ENCODE data around the gene M1AP. TPM values are rescaled to one million over a fixed set of nuclear protein-coding genes. Genes with fewer than 3 reads are reported as not detected.
A peak's percentile ranks its signal among the peaks of the same experiment; 100 is the strongest.

The M1AP gene
- polyA plus RNA-seq, 1 donor (not counting 4 experiments of a cell fraction or from before 2014, with no cell fraction given): 0.21 TPM

GRCh38 chr2:74560591-74560990 is 87.5 kb downstream of the M1AP start:
- dilution Hi-C loops (cut with MboI; ENCODE audit: extremely low pct_ligation_motif_present, low sequenced_read_pairs): no loop called here
- no peak overlapping the region for H3K9ac ChIP-seq (ENCODE audit: control insufficient read depth, extremely low read depth, insufficient read depth, low read length)
- no peaks in the 10 kb centered on the region for H4K20me1 ChIP-seq (ENCODE audit: control insufficient read depth, extremely low read depth, insufficient read depth, low read length)
- no peaks in the 10 kb centered on the region for H3K9me1 ChIP-seq (ENCODE audit: control insufficient read depth, extremely low read depth, insufficient read depth, low read length)
- TF ChIP-seq CTCF (optimal IDR thresholded peaks at IDR 0.05 in 1 of 3, IDR thresholded peaks at IDR 0.05 in 1 of 3, conservative IDR thresholded peaks at IDR 0.05 in 1 of 3; ENCODE audit: extremely low read depth in 1 of 3, insufficient read depth in 2 of 3, low read length in 3 of 3): no peak
- TF ChIP-seq EZH2 (IDR thresholded peaks at IDR 0.05; ENCODE audit: low read length): no peak
- H3K4me3 ChIP-seq (ENCODE audit: control insufficient read depth in 2 of 3, extremely low read depth in 1 of 3, insufficient read depth in 2 of 3, low read depth in 1 of 3, low read length in 3 of 3): no peak overlapping the region
- H3K9me3 ChIP-seq (ENCODE audit: control insufficient read depth, low read depth, low read length): no peaks in the 10 kb centered on the region
- H3K4me1 ChIP-seq (ENCODE audit: control insufficient read depth, extremely low read depth, insufficient read depth, low read length): peaks cover 33% of the 10 kb centered on the region
- H3K36me3 ChIP-seq (ENCODE audit: control insufficient read depth in 2 of 2, extremely low read depth in 1 of 2, insufficient read depth in 2 of 2, low read length in 2 of 2): no peaks in the 10 kb centered on the region
- FAIRE-seq (peak; percentile 95), DNase-seq (ENCODE audit: low read depth, low spot score) (peak; percentile 68)
- no peak overlapping the region for H3K27ac ChIP-seq (ENCODE audit: control insufficient read depth, insufficient read depth, low read length)
- H3K79me2 ChIP-seq (ENCODE audit: control insufficient read depth, insufficient read depth, low read length): no peaks in the 10 kb centered on the region
- H2AFZ ChIP-seq (ENCODE audit: control insufficient read depth, low read length): peak overlapping the region; percentile 85
- H3K4me2 ChIP-seq (ENCODE audit: control insufficient read depth, extremely low read depth, insufficient read depth, low read depth, low read length): peak overlapping the region; percentile 49
- H3K27me3 ChIP-seq (ENCODE audit: control insufficient read depth, extremely low read depth, insufficient read depth, low read length): no peaks in the 10 kb centered on the region

- TF ChIP-seq EZH2 (IDR thresholded peaks at IDR 0.05; ENCODE audit: low read length): no peak
- no peaks in the 10 kb centered on the region for H3K9me1 ChIP-seq (ENCODE audit: control insufficient read depth, extremely low read depth, insufficient read depth, low read length)
- H3K27me3 ChIP-seq (ENCODE audit: control insufficient read depth, extremely low read depth, insufficient read depth, low read length): peaks cover 6% of the 10 kb centered on the region
These were observed 88.2 kb downstream of the M1AP start for GRCh38 chr2:74559912-74560311.

More at GRCh38 chr2:74559912-74560311, 88.2 kb downstream of the M1AP start:
- peaks cover 33% of the 10 kb centered on the region for H3K4me1 ChIP-seq (ENCODE audit: control insufficient read depth, extremely low read depth, insufficient read depth, low read length)
- DNase-seq (ENCODE audit: low read depth, low spot score) (no peak), FAIRE-seq (peak; percentile 34)
- no peak overlapping the region for H3K4me3 ChIP-seq (ENCODE audit: control insufficient read depth in 2 of 3, extremely low read depth in 1 of 3, insufficient read depth in 2 of 3, low read depth in 1 of 3, low read length in 3 of 3)
- H3K36me3 ChIP-seq (ENCODE audit: control insufficient read depth in 2 of 2, extremely low read depth in 1 of 2, insufficient read depth in 2 of 2, low read length in 2 of 2): no peaks in the 10 kb centered on the region
- H4K20me1 ChIP-seq (ENCODE audit: control insufficient read depth, extremely low read depth, insufficient read depth, low read length): no peaks in the 10 kb centered on the region
- no peak overlapping the region for H3K9ac ChIP-seq (ENCODE audit: control insufficient read depth, extremely low read depth, insufficient read depth, low read length)
- H2AFZ ChIP-seq (ENCODE audit: control insufficient read depth, low read length): no peak overlapping the region
- H3K9me3 ChIP-seq (ENCODE audit: control insufficient read depth, low read depth, low read length): no peaks in the 10 kb centered on the region
- H3K79me2 ChIP-seq (ENCODE audit: control insufficient read depth, insufficient read depth, low read length): no peaks in the 10 kb centered on the region
- H3K4me2 ChIP-seq (ENCODE audit: control insufficient read depth, extremely low read depth, insufficient read depth, low read depth, low read length): peak overlapping the region; percentile 49
- dilution Hi-C loops (cut with MboI; ENCODE audit: extremely low pct_ligation_motif_present, low sequenced_read_pairs): no loop called here
- H3K27ac ChIP-seq (ENCODE audit: control insufficient read depth, insufficient read depth, low read length): no peak overlapping the region
